Activated gamma-delta T cell treated with Interleukin-2 at 50 U/mL for 16 hours (primary cell): ENCODE data around the gene TOM1L2.

Experiments
- DNase-seq: peaks from one replicate; pipeline ENCODE4 v3.0.0-alpha.2; 2020

The TOM1L2 gene

GRCh38 chr17:17798010-17798556 is 174.1 kb downstream of the TOM1L2 start:
- DNase-seq = no peak

DNA sequence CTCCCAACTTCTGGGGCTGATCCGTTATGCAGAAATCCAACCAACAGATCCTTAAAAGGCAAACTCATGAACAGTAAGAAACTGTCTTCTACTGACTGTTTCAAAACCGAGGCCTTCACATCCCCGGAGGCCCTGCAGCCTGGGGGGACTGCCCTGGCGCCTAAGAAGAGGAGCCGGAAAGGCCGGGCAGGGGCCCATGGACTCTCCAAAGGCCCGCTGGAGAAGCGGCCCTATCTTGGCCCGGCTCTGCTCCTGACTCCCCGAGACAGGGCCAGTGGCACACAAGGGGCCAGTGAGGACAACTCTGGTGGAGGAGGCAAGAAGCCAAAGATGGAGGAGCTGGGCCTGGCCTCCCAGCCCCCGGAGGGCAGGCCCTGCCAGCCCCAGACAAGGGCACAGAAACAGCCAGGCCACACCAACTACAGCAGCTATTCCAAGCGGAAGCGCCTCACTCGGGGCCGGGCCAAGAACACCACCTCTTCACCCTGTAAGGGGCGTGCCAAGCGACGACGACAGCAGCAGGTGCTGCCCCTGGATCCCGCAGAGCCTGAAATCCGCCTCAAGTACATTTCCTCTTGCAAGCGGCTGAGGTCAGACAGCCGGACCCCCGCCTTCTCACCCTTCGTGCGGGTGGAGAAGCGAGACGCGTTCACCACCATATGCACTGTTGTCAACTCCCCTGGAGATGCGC is 174.9 kb downstream of the TOM1L2 start:
- DNase-seq = no peak

- DNase-seq = no peak
Observed at GRCh38 chr17:17796787-17797061, 175.5 kb downstream of the TOM1L2 start.

GRCh38 chr17:17795946-17796786 is 176.0 kb downstream of the TOM1L2 start:
- DNase-seq = no peak

DNA sequence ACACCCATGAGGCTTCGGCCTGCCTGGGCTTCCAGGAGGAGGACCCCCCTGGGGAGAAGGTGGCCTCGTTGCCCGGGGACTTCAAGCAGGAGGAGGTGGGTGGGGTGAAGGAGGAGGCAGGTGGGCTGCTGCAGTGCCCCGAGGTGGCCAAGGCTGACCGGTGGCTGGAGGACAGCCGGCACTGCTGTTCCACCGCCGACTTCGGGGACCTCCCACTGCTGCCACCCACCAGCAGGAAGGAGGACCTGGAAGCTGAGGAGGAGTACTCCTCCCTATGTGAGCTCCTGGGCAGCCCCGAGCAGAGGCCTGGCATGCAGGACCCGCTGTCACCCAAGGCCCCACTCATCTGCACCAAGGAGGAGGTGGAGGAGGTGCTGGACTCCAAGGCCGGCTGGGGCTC is 176.9 kb downstream of the TOM1L2 start:
- DNase-seq = no peak

DNA sequence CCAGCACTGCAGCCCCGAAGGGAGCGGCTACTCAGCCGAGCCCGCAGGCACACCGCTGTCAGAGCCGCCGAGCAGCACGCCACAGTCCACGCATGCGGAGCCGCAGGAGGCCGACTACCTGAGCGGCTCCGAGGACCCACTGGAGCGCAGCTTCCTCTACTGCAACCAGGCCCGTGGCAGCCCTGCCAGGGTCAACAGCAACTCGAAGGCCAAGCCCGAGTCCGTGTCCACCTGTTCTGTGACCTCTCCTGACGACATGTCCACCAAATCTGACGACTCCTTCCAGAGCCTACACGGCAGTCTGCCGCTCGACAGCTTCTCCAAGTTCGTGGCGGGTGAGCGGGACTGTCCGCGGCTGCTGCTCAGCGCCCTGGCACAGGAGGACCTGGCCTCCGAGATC is 177.8 kb downstream of the TOM1L2 start:
- DNase-seq = no peak
